ENCODE measurements around the gene IRAK4.

GRCh38 chr12:43761500-43761899 is 2.7 kb downstream of the IRAK4 start:
- no peak for TF ChIP-seq CTCF (IDR thresholded peaks at IDR 0.05)
- no peak for TF ChIP-seq EP300 (IDR thresholded peaks at IDR 0.05)
- no peak for TF ChIP-seq POLR2A (IDR thresholded peaks at IDR 0.05)
- no peak for TF ChIP-seq POLR2AphosphoS5 (IDR thresholded peaks at IDR 0.05)
